Sigmoid colon (tissue), 7 donors: Measurements from ENCODE around the gene CDH23. TPM values are rescaled to one million over a fixed set of nuclear protein-coding genes. Genes with fewer than 3 reads are reported as not detected.

ENCODE experiments used
- DNase-seq: peaks from one replicate; pipeline ENCODE4 v3.0.0-alpha.2; 2019
- H3K27ac ChIP-seq, 4 donors: fragments of 200-600 bp; sonication (generic); one replicate each; pipeline ENCODE4 v1.5.1; 2016 to 2019; ENCODE audit warnings: mild to moderate bottlenecking in 1 of 4
- H3K27me3 ChIP-seq, 3 donors: fragments of 200-600 bp; sonication (generic); one replicate each; pipeline ENCODE4 v1.5.1; 2019; ENCODE audit warnings: mild to moderate bottlenecking in 1 of 3
- H3K36me3 ChIP-seq, 4 donors: fragments of 200-600 bp; sonication (generic); one replicate each; pipeline ENCODE4 v1.5.1; 2016 to 2019
- H3K4me1 ChIP-seq, 4 donors: fragments of 200-600 bp; sonication (generic); one replicate each; pipeline ENCODE4 v1.5.1; 2017 to 2019
- H3K4me3 ChIP-seq, 4 donors: fragments of 200-600 bp; sonication (generic); one replicate each; pipeline ENCODE4 v1.5.1; 2017 to 2019; ENCODE audit warnings: mild to moderate bottlenecking in 2 of 4, moderate library complexity in 1 of 4
- H3K9me3 ChIP-seq, 4 donors: fragments of 200-600 bp in 3 of 4; sonication (generic) in 3 of 4; one replicate each; pipeline versions ENCODE4 v1.5.1 to v1.6.1; 2013 to 2019
- CTCF ChIP-seq, 4 experiments: fragments of 450-650 bp in 3 of 4; fragments of 200-600 bp in 1 of 4; IDR thresholded peaks; one replicate each; pipeline ENCODE4 v1.5.1; 2016 to 2019; ENCODE audit warnings: antibody characterized with exemption in 4 of 4, mild to moderate bottlenecking in 3 of 4, moderate library complexity in 2 of 4
- EP300 ChIP-seq, 4 donors: sonication (generic); formaldehyde crosslinking; IDR thresholded peaks; one replicate each; pipeline ENCODE4 v1.6.1; 2017; ENCODE audit warnings: antibody characterized with exemption in 4 of 4
- POLR2A ChIP-seq, 2 donors: fragments of 450-650 bp; IDR thresholded peaks; one replicate each; pipeline ENCODE4 v1.6.1; 2016; ENCODE audit warnings: antibody characterized with exemption in 2 of 2, mild to moderate bottlenecking in 2 of 2, moderate library complexity in 2 of 2
- POLR2AphosphoS5 ChIP-seq, 4 donors: sonication (generic); formaldehyde crosslinking; IDR thresholded peaks; one replicate each; pipeline ENCODE4 v1.6.1; 2017; ENCODE audit warnings: antibody characterized with exemption in 4 of 4
- WGBS, 2 donors: extraction: QIAGEN DNeasy Blood & Tissue Kit; methylation state at CpG; one replicate each; pipeline ENCODE4 v1.1.7; 2013; 5-methylcytosine and 5-hydroxymethylcytosine counted together
- intact Hi-C: fragments of 100-400 bp; cut with DNase I; formaldehyde crosslinking; loops from one replicate; pipeline ENCODE4 v1.15.1; 2023
- polyA plus RNA-seq, 3 donors: library from polyadenylated mRNA; stranded (reverse); fragments of 200-250 nt; gene quantifications; one replicate each; pipeline ENCODE4 v1.2.3, GENCODE V29; 2013
- total RNA-seq, 4 donors: library from RNA; depleted of rRNA; stranded (reverse); fragments of >200 nt; gene quantifications; one replicate each; pipeline ENCODE4 v1.1.0, GENCODE V29; 2016
- donor health status: healthy with polysubstance abuse.
- donor health status: Bipolar disorder and iron deficiency.
- donor health status: healthy.

CDH23 gene
- total and polyA plus RNA-seq, 7 donors, result 1.5 to 7.2 (median 3.0) TPM

DNA sequence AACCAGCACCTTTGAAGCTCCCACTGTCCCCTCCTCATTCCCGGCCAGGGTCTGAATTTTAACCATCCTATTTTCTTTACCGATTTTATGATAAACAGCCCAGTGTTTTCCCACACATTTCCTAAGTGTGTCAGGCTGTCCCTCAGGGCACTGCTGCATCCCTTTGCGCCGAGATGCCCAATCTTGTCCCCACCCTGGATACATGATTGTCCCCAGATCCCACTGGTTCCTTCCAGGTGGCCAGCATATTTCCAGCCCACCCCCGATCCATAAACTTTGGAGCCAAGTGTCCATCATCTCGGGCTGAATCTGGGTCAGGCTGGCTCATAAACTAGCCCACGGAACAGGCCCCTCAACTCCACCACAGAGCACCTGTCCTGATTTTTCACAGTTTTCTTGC is 137.2 kb downstream of the CDH23 start:
- WGBS, 2 donors, result 82 to 87% methylated on average over 7 of the region's 7 CpGs

DNA sequence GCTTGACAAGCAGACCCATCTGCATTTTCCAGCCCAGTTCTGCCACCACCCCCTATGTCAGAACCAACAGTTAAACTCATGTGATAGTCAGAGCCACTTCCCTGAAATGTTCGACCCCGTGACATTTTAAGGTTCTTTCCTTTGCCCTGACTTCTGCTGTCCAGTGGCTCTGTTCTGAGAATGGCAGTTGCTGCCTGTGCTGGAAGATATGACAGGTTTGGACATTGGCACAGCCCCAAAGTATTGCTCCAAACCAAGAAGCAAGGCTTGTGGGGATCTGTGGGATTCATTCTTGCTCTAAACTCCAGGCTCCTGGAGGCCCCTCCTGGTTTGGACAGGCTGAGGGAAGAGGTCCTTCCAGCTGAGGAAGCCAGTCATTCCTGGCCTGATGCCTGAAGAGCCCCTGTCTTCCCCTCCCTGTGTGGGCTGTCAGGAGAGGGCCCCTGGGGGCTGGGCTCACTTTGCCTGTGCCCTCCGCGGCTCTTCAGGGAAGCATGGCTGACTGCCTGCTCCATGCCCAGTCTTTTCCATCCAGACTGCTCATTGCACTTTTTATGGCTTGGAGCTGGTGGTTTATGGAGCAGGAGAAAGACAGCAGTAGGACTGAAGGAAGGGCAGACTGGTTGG is 138.0 kb downstream of the CDH23 start:
- no peak for DNase-seq
- Histone ChIP-seq H3K27ac (no peak overlapping the region), H3K27me3 (no peaks in the 10 kb centered on the region), H3K9me3 (no peaks in the 10 kb centered on the region), H3K4me3 (no peak overlapping the region), H3K4me1 (no peaks in the 10 kb centered on the region), H3K36me3 (no peaks in the 10 kb centered on the region)
- WGBS, 2 donors, result 63 to 75% methylated on average over 4 of the region's 4 CpGs
- intact Hi-C loops, result no loop called here
- TF ChIP-seq POLR2A (IDR thresholded peaks at IDR 0.05), result no peak

More for the DNA sequence above, 137.2 kb downstream of the CDH23 start:
- no peak for DNase-seq
- Histone ChIP-seq H3K9me3 (no peaks in the 10 kb centered on the region), H3K4me3 (no peak overlapping the region), H3K27me3 (no peaks in the 10 kb centered on the region), H3K36me3 (no peaks in the 10 kb centered on the region), H3K4me1 (no peaks in the 10 kb centered on the region), H3K27ac (no peak overlapping the region)
- intact Hi-C loops, result no loop called here
- TF ChIP-seq CTCF (IDR thresholded peaks at IDR 0.05) (no peak), POLR2AphosphoS5 (IDR thresholded peaks at IDR 0.05) (no peak), POLR2A (IDR thresholded peaks at IDR 0.05) (no peak), EP300 (IDR thresholded peaks at IDR 0.05) (no peak)

DNA sequence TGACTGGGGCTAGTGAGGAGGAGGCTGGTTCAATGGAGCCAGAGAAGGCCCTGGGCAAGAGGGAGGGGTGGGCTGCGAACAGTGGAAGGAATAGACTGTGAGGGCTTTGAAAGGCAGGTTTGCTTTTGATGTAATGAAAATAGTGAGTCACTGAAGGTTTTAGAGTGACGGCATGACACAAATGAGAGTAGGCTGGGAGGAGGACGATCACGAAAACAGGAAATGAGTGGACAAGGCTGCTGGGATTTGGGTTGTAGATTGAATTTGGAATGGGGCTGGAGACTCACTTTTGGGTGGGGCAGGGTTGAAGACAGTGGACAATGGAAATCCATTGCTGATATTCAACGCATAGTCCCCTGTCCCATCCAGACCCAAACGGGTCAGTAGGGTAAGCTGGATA is 139.6 kb downstream of the CDH23 start:
- Histone ChIP-seq H3K27ac (no peak overlapping the region), H3K36me3 (no peaks in the 10 kb centered on the region), H3K4me3 (no peak overlapping the region), H3K27me3 (no peaks in the 10 kb centered on the region), H3K4me1 (no peaks in the 10 kb centered on the region), H3K9me3 (no peaks in the 10 kb centered on the region)
- TF ChIP-seq CTCF (IDR thresholded peaks at IDR 0.05), result no peak
- no peak for TF ChIP-seq EP300 (IDR thresholded peaks at IDR 0.05)
- TF ChIP-seq POLR2AphosphoS5 (IDR thresholded peaks at IDR 0.05), result no peak
- no peak for DNase-seq
- intact Hi-C loops, result no loop called here
- 86 to 91% methylated on average over 6 of the region's 6 CpGs for WGBS, 2 donors

- no peak for DNase-seq
- no peaks in the 10 kb centered on the region for H3K4me1 ChIP-seq
- H3K27me3 ChIP-seq, result no peaks in the 10 kb centered on the region
- WGBS, 2 donors, result 88 to 91% methylated on average over 8 of the region's 8 CpGs
- no peak overlapping the region for H3K27ac ChIP-seq
- H3K9me3 ChIP-seq, result no peaks in the 10 kb centered on the region
- H3K36me3 ChIP-seq, result no peaks in the 10 kb centered on the region
- intact Hi-C loops, result no loop called here
- no peak for TF ChIP-seq CTCF (IDR thresholded peaks at IDR 0.05)
- no peak for TF ChIP-seq POLR2AphosphoS5 (IDR thresholded peaks at IDR 0.05)
- TF ChIP-seq EP300 (IDR thresholded peaks at IDR 0.05), result no peak
- TF ChIP-seq POLR2A (IDR thresholded peaks at IDR 0.05), result no peak
- H3K4me3 ChIP-seq, result no peak overlapping the region
These were observed 140.4 kb downstream of the CDH23 start for GRCh38 chr10:71537125-71537524.

DNA sequence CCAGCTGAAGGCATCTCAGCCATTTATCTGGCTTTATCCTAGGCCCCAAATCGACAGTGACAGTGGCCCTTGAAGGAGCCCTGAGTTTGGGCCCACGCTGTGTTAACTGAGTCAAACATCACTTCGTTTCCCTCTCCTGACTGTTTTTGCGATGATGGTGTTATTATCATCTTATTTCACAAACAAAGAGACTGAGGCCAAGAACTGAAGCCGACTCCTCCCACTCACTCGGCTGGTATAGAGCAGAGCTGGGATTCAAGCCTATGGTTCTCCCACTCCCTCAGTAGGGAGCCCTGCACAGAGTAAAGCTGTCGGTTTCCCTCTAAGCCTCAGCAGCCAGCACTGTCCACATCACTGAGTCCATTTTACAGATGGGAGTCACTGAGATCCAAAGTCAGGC is 141.0 kb downstream of the CDH23 start:
- DNase-seq, result no peak
- Histone ChIP-seq H3K27ac (no peak overlapping the region), H3K9me3 (no peaks in the 10 kb centered on the region), H3K4me1 (no peaks in the 10 kb centered on the region), H3K4me3 (no peak overlapping the region), H3K36me3 (no peaks in the 10 kb centered on the region), H3K27me3 (no peaks in the 10 kb centered on the region)
- 82 to 83% methylated on average over 7 of the region's 7 CpGs for WGBS, 2 donors
- intact Hi-C loops, result no loop called here
- TF ChIP-seq POLR2A (IDR thresholded peaks at IDR 0.05) (no peak), CTCF (IDR thresholded peaks at IDR 0.05) (no peak), POLR2AphosphoS5 (IDR thresholded peaks at IDR 0.05) (no peak), EP300 (IDR thresholded peaks at IDR 0.05) (no peak)
